HG02678 (cell line): ENCODE results near the gene RETSAT.
"Not testable (repeated sequence)": the region's sequence is repeated elsewhere in the genome, so short reads cannot be mapped to it uniquely, and the experiment has no call there.

Experiments used
- ATAC-seq: cut with Tn5 transposase; IDR thresholded peaks from one replicate; pipeline ENCODE4 v1.9.1; 2021; ENCODE audit warnings: mild to moderate bottlenecking, moderate library complexity; ENCODE audit not compliant: unreplicated experiment

Gene RETSAT

GRCh38 chr2:85380048-85380447 lies 25.7 kb upstream of the RETSAT start:
- ATAC-seq = no peak

GRCh38 chr2:85378257-85378656 lies 23.9 kb upstream of the RETSAT start:
- ATAC-seq = no peak

GRCh38 chr2:85377083-85377482 lies 22.8 kb upstream of the RETSAT start:
- ATAC-seq = no peak

GRCh38 chr2:85376291-85377065 lies 22.1 kb upstream of the RETSAT start:
- no peak for ATAC-seq

GRCh38 chr2:85371045-85371444 lies 16.7 kb upstream of the RETSAT start:
- no peak for ATAC-seq

GRCh38 chr2:85369500-85369899 lies 15.2 kb upstream of the RETSAT start:
- ATAC-seq = no peak

- no peak for ATAC-seq
Measured at GRCh38 chr2:85368921-85369320, 14.6 kb upstream of the RETSAT start.

- no peak for ATAC-seq
Measured at GRCh38 chr2:85367180-85367579, 12.9 kb upstream of the RETSAT start.

- not testable (repeated sequence) for ATAC-seq
Measured at GRCh38 chr2:85362653-85363387, 8.5 kb upstream of the RETSAT start.

- ATAC-seq = no peak
Measured at GRCh38 chr2:85357736-85358135, 3.4 kb upstream of the RETSAT start.

GRCh38 chr2:85356186-85356585 lies 1.9 kb upstream of the RETSAT start:
- ATAC-seq = no peak

GRCh38 chr2:85355521-85355920 lies 1.2 kb upstream of the RETSAT start:
- ATAC-seq = no peak

- no peak for ATAC-seq
Measured at GRCh38 chr2:85355073-85355410, 714 bp upstream of the RETSAT start.

- ATAC-seq = no peak
Measured at GRCh38 chr2:85353876-85354285, 447 bp downstream of the RETSAT start.

GRCh38 chr2:85347599-85347998 lies 6.7 kb downstream of the RETSAT start:
- no peak for ATAC-seq

- no peak for ATAC-seq
Measured at GRCh38 chr2:85344356-85344954, 9.9 kb downstream of the RETSAT start.

- ATAC-seq = not testable (repeated sequence)
Measured at GRCh38 chr2:85343207-85343895, 11.0 kb downstream of the RETSAT start.

- no peak for ATAC-seq
Measured at GRCh38 chr2:85342156-85342555, 12.2 kb downstream of the RETSAT start.

- no peak for ATAC-seq
Measured at GRCh38 chr2:85341269-85342029, 12.9 kb downstream of the RETSAT start.

GRCh38 chr2:85340034-85340892 lies 14.1 kb downstream of the RETSAT start:
- no peak for ATAC-seq
